LNCAP (cell line): Measurements from ENCODE around the gene MRPS26.

Experiments used
- CTCF ChIP-seq: fragments of 450-650 bp; IDR thresholded peaks from 2 replicates; pipeline ENCODE4 v1.5.1; 2017; ENCODE audit warnings: mild to moderate bottlenecking

Gene MRPS26

GRCh38 chr20:3038454-3038853 lies 7.4 kb upstream of the MRPS26 start:
- no peak for TF ChIP-seq CTCF

- TF ChIP-seq CTCF, result no peak
Measured at GRCh38 chr20:3039426-3039825, 6.4 kb upstream of the MRPS26 start.

GRCh38 chr20:3040086-3040485 lies 5.8 kb upstream of the MRPS26 start:
- TF ChIP-seq CTCF, result no peak

- no peak for TF ChIP-seq CTCF
Measured at GRCh38 chr20:3041854-3042409, 3.9 kb upstream of the MRPS26 start.

GRCh38 chr20:3042625-3043024 lies 3.2 kb upstream of the MRPS26 start:
- TF ChIP-seq CTCF, result no peak

GRCh38 chr20:3043322-3043721 lies 2.5 kb upstream of the MRPS26 start, which contains the start of gene GNRH2:
GNRH2 (plus strand) TSS chr20:3043622; CDS start chr20:3044415, 793 bp downstream.
- no peak for TF ChIP-seq CTCF

GRCh38 chr20:3044336-3044965 lies 1.4 kb upstream of the MRPS26 start:
- TF ChIP-seq CTCF, result no peak
